Astrocyte of the spinal cord (primary cell): Measurements from ENCODE around the gene UBE2E2.

Source experiments
- DNase-seq: peaks from one replicate; pipeline ENCODE4 v3.0.0; 2011; ENCODE audit warnings: low read depth, low spot score
- H3K4me3 ChIP-seq: 2 replicates; pipeline ENCODE4 v1.5.1; 2011; ENCODE audit warnings: low read depth, mild to moderate bottlenecking, low read length, moderate library complexity
- CTCF ChIP-seq: IDR thresholded peaks from 2 replicates; pipeline ENCODE4 v1.5.1; 2012; ENCODE audit warnings: low read depth, mild to moderate bottlenecking, low read length, inconsistent platforms
- in situ Hi-C: cut with HindIII; loops from 2 replicates; pipeline ENCODE4 v1.10.0; 2017; ENCODE audit warnings: low sequenced_read_pairs

The UBE2E2 gene

GRCh38 chr3:23501201-23501802, 298.2 kb downstream of the UBE2E2 start:
- no peak for DNase-seq
- TF ChIP-seq CTCF = no peak
- in situ Hi-C loops = no loop called here
- H3K4me3 ChIP-seq = no peak overlapping the region

GRCh38 chr3:23508464-23508863, 305.3 kb downstream of the UBE2E2 start:
- no peak overlapping the region for H3K4me3 ChIP-seq
- DNase-seq = no peak
- no peak for TF ChIP-seq CTCF
- in situ Hi-C loops = no loop called here

GRCh38 chr3:23518441-23518840, 315.3 kb downstream of the UBE2E2 start:
- no peak overlapping the region for H3K4me3 ChIP-seq
- DNase-seq = no peak
- in situ Hi-C loops = no loop called here
- TF ChIP-seq CTCF = no peak

GRCh38 chr3:23519314-23520208, 316.4 kb downstream of the UBE2E2 start:
- TF ChIP-seq CTCF = no peak
- no peak overlapping the region for H3K4me3 ChIP-seq
- in situ Hi-C loops = no loop called here
- DNase-seq = no peak

- no peak for DNase-seq
- no peak overlapping the region for H3K4me3 ChIP-seq
- in situ Hi-C loops = no loop called here
- TF ChIP-seq CTCF = no peak
These were observed 324.2 kb downstream of the UBE2E2 start for GRCh38 chr3:23527326-23527725.

GRCh38 chr3:23533596-23533995, 330.5 kb downstream of the UBE2E2 start:
- no peak for DNase-seq
- in situ Hi-C loops = no loop called here
- no peak overlapping the region for H3K4me3 ChIP-seq
- no peak for TF ChIP-seq CTCF
